T-helper 2 cell (primary cell): ENCODE results near the gene SCUBE1.

Source experiments
- DNase-seq, 5 experiments: peaks; one replicate each; pipeline versions ENCODE4 v3.0.0 to v3.0.0-alpha.2; 2012 to 2022

The SCUBE1 gene

DNA sequence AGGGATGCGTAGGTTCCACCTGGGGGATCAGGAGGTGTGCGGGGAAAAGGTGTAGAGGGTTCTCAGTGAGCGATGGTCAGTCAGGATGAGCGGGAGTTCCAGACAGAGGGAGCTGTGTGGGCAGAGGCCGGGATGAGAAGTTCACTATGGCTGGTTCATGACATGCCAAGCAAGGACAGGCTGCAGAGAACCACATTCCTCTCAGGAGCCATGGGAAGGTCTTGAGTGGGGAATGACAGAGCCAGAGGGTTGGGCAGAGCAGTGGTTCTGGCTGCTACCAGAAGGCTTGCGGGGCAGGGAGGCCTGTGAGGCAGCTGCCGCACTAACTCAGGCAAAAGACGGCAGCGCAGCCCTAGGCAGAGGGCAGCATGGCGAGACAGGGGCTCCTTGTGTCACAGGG is 66.1 kb downstream of the SCUBE1 start:
- no peak for DNase-seq

DNA sequence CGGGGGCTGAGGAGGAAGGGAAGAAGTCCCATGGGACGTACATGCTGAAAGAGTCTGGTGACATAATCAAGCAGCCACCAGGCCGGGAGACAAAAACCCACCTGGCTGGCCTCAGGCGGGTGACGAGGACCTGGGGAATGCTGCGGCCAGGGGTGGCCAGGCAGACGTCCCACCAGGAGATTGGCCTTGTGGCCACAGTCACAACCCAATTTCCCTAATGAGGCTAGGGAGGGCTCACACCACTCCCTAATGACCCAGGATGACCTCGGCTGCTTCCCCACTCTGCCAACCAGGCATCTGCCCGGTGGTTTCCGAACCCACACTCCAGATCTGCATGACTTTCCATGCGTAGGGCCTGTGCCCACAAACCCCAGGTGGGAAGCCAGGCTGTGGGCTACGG is 66.9 kb downstream of the SCUBE1 start:
- DNase-seq = no peak

DNA sequence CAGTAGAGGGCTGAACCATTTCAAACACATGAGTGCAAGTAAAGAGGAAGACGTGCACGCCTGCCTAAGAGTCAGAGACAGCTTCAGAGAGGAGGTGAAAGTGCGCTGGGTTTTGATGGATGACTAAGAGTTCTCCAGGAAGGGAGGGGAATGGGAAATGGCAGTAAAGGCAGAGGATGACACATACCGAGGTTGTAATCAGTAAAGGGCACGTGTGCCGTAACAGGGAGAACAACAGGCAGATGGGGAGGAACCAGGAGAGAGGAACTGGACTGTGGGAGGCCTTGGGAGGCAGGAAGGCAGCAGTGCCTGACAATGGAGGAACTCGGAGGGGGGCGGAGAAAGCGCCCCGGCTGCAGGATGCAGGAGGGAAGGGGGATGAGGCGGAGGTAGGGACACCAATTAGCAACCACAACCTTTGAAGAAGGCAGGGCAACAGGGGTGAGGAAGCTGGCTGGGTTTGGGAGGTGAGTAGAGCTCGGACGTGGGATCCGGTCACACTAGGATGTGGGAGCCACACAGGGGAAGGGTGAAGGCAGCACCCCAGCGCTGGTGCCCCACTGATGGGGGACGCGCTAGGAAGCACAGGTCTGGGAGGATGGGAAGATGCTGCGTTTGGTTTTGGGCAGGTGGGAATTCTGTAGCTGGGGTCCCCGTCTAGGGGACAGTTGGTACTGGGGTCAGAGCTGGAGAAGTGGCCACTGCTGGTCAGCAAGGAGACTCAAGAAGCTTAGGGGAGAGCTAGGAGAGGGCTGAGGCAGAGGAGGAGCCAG is 67.4 kb downstream of the SCUBE1 start:
- no peak for DNase-seq

DNA sequence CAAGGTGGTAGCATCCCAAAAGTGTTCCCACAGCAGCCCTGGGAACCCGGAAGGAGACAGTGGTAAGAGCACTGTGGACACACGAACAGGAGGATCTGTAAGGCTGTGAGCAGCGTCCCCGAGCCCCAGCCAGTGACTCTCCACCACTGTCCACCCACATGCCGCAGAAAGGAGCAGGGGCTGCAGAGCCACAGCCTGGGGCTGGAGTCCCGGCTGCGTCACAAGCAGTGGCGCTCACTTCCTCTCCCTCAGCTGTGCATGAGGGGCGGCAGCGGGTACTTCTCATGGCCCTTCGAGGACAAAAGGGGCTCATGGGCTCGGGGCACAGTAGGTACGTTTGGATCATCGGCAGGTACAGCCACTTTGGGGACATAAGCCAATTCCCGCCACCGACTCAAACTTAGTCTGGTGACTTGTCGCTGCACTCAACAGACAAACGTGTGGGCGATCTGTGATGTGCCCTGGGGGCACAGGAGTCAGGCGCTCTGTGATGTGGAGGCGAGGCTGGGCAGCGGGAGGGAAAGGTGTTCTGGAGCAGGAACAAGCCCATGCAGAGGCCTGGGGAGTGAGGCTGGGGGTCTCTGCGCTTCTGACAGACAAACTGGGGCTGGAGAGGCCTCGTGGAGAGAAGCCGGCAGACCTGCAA is 68.5 kb downstream of the SCUBE1 start:
- DNase-seq = no peak

DNA sequence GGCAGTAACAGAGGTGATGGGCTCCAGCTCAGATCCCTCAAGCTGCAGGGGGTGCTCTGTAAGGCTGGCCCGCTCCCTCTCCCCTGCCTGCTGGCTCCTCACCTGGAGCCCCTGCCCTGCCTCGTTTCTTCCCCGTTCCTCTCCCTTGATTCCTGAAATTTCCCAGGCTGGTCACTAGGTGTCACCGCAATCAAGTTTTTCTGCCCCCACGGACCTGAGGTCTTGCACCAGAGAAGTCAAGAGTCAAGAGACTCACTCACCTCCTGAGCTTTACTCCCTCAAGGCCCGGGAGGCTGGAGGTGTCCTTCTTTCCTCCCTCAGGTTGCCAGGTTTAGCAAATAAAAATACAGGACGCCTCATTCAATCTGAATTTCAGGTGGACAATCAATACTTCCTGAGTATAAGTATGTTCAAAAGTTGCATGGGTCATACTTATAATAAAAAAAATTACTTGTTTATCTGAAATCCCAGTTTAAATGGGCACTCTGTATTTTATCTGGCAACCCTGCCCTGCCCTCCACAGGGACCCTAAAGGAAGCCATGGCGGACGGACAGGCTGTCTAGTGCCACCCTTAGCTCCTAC is 69.2 kb downstream of the SCUBE1 start:
- peak in 2 of 5 experiments; percentile 18 to 55 for DNase-seq

DNA sequence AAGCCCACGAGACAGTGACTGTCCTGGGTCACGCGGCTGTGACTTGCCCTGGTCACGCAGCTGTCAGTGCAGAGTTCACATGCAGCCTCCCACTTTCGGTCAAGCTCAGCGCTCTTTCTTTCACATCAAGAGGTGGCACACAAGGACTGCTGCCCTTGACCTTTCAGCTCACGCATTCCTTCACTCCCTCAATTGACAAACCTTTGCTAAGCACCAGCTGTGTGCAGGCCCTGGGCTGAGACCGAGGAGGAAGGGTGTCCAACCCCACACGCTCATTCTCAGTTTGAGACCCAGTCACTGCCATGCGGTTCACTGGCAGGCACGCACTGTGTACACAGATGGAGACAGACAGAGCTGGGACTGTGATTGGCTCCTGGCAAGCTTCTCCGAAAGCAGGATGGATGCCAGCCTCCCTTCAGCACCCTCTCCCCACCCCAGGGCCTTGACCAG is 70.3 kb downstream of the SCUBE1 start:
- DNase-seq = no peak

DNA sequence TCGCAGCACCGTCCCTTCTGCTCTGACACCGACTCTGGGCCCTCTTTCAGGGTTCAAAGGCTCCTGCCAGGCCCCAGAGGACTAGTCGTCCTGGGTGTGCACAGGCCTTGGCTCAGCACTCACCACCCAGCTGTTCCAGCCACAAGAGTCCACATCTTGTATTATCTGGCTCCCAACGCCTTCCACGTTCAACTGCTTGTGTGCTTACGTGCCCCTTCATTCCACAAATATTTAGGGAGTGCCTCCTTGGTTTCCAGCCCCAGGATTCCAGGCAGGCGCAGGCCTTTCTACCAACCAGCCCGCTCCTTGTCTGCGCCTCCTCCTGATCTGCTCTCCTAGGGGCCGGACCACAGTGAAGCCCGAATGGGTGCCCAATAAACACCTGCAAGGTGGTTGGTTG is 70.9 kb downstream of the SCUBE1 start:
- DNase-seq = no peak

DNA sequence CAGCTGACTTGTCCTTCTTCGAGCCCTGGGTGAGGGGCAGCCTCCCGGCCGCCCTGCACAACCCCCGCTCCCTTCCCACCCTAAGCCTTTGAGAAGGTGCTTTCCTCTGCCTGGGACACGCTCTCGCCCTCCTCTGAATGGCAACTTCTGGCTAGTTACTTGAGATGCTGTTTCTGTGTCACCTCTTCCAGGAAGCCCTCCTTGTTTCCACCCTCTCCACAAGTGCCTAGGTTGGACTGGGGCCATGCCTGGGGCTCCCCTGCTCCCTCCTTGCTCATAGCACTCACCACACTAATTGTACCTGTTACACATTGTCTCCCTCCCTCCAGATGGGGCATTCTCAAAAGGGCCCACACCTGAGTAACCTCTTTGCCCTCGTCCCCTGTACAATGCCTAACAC is 72.2 kb downstream of the SCUBE1 start:
- no peak for DNase-seq

DNA sequence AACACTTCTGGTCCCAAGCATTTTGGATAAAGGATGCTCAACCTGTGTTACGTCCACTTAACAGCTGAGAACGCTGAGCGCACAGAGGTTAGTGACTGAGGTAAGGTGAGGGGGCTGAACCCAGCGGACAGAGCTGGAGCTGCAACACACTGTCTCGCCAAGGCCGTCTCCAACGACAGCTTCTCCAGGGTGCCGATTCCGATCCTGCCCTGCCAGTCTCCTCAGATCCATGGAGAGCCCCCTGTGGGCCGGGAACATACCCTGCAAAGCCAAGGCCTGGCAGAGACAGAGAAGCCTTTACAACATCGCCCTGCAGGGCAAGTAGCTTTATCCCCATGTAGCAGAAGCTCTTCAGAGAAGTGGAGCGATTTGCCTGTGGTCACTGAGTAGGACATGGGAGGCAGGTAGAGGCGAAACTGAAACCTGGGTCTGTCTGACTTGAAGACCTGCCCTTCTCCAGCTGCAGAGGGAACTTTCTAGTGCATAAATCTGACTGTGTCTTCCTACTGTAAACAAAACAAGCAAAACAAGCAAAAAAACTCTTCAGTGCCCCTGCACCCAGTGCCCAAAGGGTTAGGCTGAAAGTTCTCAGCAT is 72.8 kb downstream of the SCUBE1 start:
- DNase-seq = no peak

DNA sequence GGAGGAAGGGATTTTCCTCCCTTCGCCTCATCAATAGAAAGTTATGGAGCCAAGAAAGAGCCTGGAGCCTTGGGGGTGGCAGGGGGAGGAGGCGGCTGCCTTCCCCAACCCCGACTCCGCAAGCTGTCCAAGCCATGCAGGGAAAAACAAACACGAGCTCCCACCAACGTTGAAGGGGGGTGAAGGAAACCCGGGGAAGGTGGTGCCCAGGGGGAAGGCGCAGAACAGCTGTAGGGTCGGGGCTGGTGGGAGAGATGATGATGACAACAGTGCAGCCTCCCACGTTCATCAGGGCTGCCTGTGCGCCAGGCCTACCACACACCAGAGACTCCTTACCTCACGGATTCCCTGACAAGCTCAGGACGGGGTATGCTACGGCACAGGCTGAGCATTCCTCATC is 73.5 kb downstream of the SCUBE1 start:
- DNase-seq = no peak

DNA sequence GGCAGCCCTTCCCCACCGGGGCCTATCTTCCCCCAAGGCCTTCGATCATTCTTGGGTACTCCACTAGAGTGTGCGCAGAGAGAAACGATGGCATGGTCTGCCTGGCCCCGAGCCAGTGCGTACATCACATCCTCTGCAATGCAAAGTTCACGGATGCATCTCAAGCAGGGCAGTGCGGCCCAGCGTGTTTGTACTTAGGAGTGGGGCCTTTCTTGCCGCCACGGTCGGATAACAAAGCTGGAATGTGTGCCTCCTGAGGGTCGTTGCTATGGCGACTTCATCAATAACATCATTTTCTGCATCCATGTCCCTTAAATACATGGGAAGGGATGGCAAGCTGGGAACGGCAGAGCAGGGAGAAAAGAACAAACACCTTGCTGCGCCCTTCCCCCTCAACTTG is 73.9 kb downstream of the SCUBE1 start:
- no peak for DNase-seq

DNA sequence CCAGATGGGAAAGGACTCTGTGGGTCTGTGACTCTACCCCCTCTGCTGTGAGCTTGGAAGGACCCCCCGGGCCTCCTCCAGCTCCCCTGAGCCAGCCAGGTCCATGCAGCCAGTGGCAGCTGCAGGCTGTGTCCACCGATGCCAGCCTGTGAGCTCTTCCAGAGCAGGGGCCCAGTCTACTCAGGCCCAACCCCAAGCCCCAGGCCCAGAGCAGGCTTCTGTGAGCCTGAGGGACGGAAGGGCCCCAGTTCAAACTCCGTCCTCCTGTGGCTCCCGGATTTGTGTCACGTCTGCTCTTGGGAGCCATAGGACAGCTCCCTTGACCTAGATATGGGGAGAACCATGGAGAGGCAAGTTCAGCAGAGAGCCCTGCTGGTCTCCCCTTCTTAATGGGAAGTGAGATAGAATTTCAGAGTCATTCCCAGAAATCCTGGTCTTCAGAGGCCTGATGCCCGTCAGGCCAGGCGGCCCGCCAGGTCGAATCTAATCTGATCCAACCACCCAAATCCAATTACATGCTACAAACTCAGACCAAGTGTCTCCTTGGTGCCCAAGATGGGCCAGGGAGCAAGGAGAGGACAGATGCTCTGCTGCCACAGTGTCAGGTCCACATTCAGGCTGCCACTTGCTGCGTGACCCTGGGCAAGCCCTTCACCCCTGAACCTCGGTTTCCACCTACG is 75.1 kb downstream of the SCUBE1 start:
- no peak for DNase-seq

DNA sequence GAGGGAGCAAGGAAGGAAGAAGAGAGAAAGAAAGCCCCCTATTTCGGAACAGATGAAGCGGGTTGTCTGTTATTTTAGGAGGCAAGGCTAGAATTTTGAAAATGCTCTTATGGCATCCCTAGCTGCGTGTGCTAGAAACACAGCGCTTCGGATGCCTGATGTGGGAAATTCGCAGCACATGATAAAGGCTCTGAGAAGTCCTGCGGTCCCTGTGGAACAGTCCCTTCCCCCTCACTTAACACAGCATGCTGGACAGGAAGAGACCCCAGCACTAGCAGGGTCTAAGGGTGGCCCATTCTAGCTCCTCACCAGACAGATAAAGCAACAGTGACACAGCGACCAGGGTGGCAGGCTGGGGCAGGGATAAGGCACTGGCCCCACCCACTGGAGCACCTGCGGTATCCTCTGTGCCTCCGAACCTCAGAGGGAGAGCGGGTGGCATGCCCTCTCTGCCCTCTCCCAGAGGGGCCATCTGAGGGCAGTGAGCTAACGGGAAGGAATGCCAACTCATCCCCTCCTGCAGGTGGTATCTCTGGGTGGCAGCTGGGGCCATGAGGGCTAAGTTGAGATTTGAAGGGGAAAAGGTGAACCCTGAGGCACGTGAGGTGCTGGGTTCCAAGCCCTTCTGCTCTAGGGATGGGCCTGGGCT is 75.7 kb downstream of the SCUBE1 start:
- no peak for DNase-seq

DNA sequence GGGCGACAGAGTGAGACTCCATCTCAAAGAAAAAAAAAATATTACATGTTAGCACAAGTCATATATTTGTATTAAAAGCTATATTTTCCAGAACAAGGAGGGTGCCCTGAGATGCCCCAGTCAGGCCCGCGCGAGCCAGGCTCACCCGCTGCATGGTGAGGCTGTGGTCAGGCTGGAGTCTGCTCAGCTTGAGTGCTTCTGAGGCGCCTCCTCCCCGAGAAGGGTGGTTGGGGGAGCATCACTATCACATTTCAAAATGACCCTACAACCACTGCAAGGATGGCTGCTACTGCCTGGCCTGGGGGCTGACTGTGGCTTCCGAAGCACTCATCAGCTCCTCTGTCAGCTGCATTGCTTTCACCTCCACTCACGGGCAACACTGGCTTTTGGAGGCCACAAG is 77.1 kb downstream of the SCUBE1 start:
- DNase-seq = no peak

DNA sequence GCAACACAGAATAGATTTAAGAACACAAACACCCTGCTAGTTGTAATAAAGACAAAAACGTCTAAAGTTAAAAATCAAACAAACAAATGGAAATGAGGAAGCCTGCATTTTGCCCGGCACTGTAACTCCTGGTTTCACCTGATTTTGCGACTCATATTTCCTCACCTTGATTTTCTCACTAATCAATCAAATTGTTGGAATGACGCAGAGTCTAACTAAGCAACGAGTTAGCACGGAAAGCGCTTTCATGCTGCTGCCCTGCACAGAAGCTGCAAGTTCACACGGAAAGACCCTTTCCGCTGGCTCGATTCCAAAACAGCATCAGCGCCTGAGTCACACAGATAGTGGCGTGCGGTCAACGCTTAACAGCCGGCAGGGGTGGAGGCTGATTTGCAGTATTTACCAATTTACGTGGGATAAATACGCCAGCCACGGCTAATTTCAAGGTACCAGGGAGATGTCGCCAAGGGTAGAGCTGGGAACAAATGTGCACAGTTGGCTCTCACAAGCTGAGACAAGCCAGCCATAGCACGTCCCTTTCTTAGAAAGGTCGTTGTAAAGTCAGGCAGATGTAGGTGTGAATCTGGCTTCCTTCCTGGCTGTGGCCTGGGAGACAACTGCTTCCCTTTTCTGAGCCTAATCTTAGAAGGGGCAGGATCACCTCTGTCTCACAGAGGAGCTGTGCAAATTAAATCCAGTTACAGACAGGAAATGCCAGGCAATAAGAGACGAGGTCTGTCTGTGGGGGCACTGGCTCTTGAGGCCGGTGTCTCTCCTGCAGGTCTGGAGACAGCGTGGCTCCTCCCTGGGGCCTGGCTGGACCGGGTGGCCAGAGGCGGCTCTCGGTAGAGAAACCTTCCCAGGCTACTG is 79.3 kb downstream of the SCUBE1 start:
- DNase-seq = peak; percentile 22 to 97 (median 63)

DNA sequence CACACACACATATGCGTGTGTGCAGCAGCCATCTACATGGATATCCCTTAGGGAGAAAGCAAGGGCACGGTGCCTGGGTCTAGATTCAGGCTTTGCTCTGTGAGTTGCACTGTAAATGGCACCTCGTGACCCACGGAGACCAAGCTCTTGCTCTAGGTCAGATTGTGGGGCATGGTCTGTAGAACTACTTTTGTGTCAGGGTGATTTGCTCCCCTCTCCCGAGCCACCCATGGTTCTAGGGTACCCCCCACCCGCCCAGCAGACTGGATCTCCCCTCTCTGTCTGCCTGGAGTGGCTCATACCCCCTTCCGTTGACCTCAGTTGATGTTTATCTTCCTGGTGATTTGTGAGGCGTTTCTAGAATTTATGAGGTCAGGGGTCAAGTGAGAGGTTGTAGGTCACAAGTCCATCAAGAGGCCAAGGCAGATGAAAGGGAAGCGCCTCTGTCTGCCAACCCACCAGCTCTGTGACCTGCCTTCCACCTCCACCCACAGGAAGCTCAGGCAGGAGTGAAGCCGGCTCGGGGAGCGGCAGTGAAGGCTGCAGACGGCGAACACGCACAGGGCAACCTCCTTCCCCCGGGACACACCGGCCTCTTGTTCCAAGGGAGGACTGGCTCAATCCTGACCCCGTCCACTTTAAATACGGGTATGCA is 80.1 kb downstream of the SCUBE1 start:
- peak in 2 of 5 experiments; percentile 61 to 80 for DNase-seq

DNA sequence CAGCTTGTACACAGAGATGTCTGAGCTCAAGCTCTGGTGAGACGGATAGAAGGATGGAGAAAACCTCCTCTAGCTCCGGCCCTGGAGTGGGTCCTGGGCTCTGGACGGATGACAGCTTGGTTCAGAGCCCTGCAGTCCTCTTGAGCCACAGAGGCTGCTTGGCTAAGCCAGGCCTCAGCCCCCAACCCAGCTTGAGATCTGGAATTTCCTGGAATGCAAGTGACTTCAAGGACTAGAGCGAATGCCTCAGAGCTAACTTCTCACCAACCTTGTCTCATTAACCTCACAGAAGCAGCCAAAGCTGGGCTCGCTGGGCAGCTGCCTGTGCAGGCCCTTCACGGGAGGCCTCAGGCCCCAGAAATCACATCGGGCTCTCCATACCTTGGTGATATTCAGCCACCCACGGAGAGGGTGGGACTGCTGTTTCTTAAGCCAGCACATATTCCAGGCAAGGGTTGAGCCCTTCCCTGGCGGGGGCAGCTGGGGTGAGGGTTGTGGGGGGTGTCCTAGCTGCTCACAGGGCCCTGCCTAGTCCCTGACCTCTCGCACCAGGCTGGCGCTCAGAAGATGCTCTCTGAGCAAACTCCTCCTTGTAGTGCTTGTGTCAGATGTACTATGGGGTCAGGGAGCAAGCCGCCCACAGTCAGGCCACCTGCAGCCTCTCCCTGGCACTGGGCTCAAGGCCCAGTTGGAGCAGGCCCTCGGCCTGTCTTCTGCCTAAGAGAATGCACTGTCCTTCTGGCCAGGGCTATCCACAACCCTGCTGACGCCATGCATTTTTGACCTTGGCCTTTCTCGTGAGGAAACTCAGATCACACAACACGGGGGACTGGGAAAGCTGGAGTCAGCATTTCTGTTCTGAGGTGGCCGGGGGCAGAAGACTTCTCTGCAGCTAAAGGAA is 82.6 kb downstream of the SCUBE1 start:
- no peak for DNase-seq

DNA sequence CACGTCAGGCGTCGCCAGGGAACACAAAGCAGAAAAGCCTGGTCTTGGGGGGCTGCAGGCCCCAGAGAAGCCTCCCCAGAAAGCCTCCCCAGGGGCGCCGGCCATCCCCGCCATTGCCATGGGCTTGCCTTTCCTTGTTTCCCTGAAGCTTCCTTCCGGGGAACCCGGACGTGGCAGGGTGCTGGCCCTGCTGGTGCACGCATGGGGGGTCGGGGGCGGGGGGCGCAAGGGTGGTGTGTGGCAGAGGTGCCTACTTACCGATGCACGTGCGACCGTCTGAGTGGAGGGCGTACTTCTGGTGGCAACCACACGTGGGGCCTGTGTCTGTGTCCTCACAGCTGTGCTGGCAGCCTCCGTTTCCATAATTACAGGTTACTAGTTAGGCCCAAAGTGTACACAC is 85.2 kb downstream of the SCUBE1 start:
- DNase-seq = no peak

DNA sequence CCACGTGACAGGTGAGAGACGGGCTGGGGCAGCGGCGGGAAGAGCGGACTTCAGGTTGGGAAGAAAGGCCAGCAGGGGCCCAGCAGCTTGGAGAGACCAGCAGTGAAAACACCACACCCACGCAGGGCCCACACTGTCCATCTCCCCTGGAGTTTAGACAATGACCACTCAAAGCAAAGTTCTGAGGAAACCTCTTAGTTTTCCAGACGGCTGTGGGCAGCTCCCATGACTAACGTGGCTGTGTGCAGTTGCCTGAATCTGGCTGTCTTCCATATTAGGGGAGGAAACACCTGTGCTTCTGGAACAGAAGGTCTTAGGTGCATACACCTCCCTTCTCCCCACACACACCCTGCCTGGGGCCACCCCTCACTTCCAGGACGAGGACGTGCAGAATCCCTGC is 85.6 kb downstream of the SCUBE1 start:
- no peak for DNase-seq

DNA sequence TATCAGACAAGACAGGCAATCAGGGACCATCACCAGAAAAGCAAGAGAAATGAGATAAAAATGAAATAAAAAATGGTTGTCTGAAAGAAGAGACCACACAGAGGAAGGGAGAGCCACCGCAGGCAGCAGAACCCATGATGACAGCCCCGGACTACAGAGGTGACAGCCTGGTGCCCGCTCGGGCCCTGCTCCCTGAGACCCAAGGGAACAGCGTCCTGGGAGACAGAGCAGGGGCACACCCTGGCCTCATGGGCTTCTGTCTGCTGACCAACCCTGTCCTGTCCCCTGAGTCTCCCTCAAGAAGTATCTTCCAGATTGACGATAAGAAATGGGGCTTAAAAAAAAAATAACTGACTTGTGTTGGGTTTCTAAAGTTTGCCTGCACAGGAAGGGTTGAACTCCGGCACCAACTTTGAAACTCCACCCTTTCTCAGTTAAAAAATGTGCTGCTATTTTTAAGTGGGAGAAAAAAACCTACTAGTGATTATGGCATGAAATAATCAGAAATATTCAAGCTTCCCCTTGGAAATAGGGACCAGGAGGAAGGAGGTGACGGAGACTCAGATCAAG is 86.1 kb downstream of the SCUBE1 start:
- DNase-seq = no peak
